Rectal smooth muscle tissue (tissue), 1 donor: ENCODE results near the gene CRYBA2.

Experiments
- H3K27ac ChIP-seq: one replicate; pipeline ENCODE4 v1.7.0; 2013; ENCODE audit warnings: low read depth, low read length, inconsistent platforms
- H3K27me3 ChIP-seq: one replicate; pipeline ENCODE4 v1.7.0; 2013; ENCODE audit warnings: low read length; ENCODE audit not compliant: control insufficient read depth, insufficient read depth
- H3K36me3 ChIP-seq: one replicate; pipeline ENCODE4 v1.7.0; 2013; ENCODE audit warnings: low read length; ENCODE audit not compliant: control insufficient read depth, insufficient read depth
- H3K4me1 ChIP-seq: one replicate; pipeline ENCODE4 v1.7.0; 2013; ENCODE audit warnings: low read length; ENCODE audit not compliant: control insufficient read depth, insufficient read depth
- H3K4me3 ChIP-seq: one replicate; pipeline ENCODE4 v1.7.0; 2013; ENCODE audit warnings: low read length
- H3K9ac ChIP-seq: one replicate; pipeline ENCODE4 v1.7.0; 2013; ENCODE audit warnings: low read length

Gene CRYBA2

DNA sequence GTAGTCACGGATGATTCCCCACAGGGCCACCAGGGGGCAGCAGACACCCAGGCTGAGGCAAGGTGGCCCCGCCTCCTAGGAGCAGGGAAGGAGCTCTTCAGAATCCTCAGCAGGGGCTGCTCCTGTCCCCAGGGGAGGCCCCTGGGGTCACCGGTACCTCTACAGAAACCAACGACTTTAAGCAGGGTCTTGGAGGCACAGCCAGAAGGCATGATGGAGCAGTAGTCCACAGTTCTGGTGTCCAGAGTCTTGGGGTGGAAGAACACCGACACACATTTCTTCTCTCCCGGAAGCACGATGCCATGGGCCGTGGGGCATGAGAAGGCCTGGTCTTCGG, 36.6 kb upstream of the CRYBA2 start:
- no peak overlapping the region for H3K9ac ChIP-seq
- H3K36me3 ChIP-seq: no peaks in the 10 kb centered on the region
- no peak overlapping the region for H3K27ac ChIP-seq
- peaks cover 9% of the 10 kb centered on the region for H3K27me3 ChIP-seq
- no peak overlapping the region for H3K4me3 ChIP-seq
- H3K4me1 ChIP-seq: no peaks in the 10 kb centered on the region

DNA sequence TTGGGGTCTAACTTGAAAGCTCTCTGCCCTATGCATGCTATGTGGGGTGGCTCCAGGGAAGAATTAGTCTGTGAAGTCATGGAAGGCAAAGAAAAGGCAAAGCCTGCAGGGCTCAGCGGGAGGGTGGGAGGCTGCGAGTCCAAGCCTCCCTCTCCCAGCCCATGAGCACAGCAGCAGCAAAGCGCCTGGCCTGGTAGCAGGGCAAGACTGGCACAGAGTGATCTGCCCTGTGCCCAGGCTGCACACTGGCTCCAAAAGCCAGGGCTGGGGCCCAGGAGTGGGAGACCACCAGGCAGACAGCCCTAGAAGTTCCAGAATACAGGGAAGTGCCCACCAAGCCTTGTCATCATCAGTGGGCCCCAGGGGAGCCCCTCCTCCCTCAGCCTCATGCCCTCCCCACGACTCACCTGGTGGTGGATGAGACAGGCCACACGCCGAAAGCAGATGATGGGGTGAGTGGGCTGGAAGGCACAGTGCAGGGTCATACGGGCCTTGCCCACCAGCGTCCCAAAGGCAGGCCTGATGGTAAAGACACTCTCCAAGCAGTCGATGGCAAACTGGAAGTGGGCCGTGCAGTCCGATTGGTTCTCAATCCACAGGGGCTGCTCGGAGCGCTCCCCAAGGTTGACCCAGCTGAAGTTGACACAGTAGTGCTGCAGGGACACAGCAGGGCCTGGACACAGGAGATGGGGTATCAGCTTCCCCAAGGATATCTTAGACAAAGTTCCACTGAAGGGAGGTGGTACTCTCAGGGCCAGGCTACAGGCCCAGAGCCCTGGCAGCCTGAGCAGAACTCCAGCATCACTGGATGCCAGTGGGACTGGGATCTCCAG, 36.0 kb upstream of the CRYBA2 start:
- Histone ChIP-seq H3K9ac (no peak overlapping the region), H3K27me3 (peaks cover 9% of the 10 kb centered on the region), H3K27ac (no peak overlapping the region), H3K4me3 (no peak overlapping the region), H3K36me3 (no peaks in the 10 kb centered on the region), H3K4me1 (no peaks in the 10 kb centered on the region)

DNA sequence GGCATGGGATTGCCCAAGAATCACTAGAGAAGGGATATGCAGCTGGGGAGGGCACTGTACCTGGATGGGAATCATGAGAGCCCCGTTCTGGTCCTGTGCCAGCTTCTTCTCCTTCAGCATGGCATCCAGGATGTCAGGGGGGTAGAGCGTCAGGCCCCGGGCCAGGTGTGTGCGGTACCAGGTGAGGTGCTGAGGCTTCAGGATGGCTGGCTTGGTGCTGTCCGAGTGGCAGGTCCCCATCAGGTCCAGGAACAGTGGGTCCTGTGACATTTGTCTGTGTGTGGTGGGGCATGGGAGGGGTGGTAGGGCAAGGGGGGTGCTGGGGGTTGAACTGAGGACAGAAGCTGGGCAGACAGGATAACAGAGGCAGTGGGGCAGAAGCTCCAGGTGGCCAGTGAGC, 34.9 kb upstream of the CRYBA2 start:
- H3K27me3 ChIP-seq: peaks cover 9% of the 10 kb centered on the region
- no peak overlapping the region for H3K4me3 ChIP-seq
- no peaks in the 10 kb centered on the region for H3K4me1 ChIP-seq
- H3K36me3 ChIP-seq: no peaks in the 10 kb centered on the region
- H3K27ac ChIP-seq: no peak overlapping the region
- H3K9ac ChIP-seq: no peak overlapping the region

DNA sequence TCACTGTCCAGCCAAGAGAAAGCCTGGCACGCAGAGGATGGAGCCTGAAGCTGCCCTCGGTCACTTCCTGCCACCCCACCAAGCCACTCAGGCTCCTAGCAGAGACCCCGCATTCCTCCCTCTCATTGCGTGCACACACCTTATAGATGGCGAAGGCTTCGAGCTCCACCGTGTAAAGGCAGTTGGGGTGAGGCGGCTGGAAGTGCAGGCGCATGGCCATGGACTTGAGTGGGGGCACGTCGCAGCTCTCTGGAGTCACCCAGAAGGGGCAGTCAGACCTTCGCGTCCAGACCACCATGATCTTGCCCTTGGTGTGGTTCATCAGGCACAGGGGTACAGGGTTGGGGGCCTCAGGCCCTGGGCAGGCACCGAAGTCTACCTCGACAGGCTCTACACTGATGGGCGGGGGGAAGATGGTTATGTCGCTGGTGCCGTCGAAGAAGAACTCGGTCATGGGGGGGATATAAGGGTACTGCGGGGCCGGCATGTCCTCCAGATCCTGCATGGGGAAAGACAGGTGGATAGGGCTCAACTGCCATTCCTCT, 34.4 kb upstream of the CRYBA2 start:
- H3K27ac ChIP-seq: no peak overlapping the region
- H3K36me3 ChIP-seq: no peaks in the 10 kb centered on the region
- no peak overlapping the region for H3K9ac ChIP-seq
- H3K4me1 ChIP-seq: no peaks in the 10 kb centered on the region
- H3K4me3 ChIP-seq: no peak overlapping the region
- H3K27me3 ChIP-seq: peaks cover 9% of the 10 kb centered on the region

DNA sequence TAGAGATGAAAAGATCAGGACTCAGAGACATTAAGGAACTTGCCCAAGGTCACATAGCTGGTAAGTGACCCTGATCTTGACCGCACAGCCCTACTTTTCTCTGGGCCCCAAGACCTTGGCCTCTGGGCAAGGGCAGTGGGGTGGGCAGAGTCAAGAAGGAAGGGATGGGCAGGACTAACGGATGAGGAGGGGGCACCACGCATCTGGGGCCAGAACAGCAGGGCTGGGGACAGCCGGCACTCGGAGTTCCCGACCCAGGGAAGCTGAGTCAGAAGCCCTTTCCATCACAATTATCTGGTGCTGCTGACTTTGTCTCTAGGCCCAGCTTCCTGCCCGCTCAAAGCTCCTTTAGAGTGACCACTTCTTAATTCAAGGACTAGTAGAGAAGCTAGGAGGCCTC, 33.7 kb upstream of the CRYBA2 start:
- H3K27me3 ChIP-seq: peaks cover 9% of the 10 kb centered on the region
- H3K27ac ChIP-seq: no peak overlapping the region
- no peak overlapping the region for H3K9ac ChIP-seq
- H3K4me1 ChIP-seq: no peaks in the 10 kb centered on the region
- no peaks in the 10 kb centered on the region for H3K36me3 ChIP-seq
- no peak overlapping the region for H3K4me3 ChIP-seq

DNA sequence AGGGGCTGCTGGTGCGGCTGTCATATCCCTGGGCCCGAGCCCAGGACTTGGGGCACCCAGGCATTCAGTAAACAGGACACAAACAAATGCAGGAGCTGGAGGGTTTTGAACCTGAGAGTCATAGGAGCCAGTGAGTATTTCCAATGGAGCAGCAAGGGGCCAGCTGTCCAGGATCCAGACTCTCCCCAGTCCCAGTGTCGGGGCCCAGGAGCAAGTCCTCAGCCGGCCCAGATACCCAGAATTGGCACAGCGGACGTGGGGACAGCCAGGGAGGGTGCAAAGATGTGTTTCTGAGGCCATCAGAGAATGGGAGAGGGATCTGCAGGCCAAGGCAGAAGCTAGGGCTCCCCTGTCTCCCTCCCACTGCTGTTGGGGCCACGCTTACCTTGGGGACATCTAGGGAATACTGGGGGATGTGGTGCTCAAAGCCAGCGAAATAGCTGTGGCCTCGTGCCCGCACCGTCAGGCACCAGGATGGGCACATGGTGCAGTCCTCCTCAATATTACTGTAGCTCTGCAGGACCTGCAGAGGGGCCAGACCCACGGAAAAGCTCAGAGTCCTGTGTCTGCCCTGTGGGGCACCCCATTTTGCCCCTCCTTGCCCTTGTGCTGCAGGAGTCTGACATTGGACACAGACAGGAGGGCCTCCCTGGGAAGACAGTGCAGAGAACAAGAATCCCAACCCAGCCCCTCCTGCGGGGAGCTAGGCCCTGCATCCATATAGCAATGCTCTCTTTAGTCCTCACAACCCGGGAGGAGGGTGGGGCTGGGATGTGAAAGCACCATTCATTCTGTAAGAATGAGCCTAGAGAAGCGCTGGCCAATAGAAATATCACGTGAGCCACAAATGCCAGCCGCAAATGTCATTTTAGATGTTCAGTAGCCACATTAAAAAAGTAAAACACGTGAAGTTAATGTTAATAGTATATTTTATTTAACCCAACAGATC, 32.7 kb upstream of the CRYBA2 start:
- H3K27ac ChIP-seq: no peak overlapping the region

DNA sequence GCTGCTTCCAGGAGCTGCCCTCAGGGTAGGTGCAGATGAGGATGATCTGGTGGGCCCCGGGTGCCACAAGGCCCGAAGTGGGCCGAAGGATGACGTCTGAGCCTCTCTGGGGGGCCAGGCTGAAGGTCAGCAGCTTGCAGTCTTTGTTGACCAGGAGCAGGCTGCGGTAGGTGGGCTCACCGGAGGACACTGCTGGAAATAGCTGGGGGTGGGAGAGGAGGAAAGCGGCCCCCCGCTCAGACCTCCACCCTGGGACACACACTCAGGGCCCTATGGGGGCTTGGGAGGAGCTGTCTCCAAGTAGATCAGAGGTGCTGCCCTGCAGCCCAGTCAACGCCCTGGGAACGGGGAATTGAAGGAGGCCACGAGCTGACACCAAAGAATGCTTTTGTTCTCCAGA, 30.8 kb upstream of the CRYBA2 start:
- Histone ChIP-seq H3K4me1 (no peaks in the 10 kb centered on the region), H3K27me3 (no peaks in the 10 kb centered on the region)

More for the DNA sequence above, 32.7 kb upstream of the CRYBA2 start:
- H3K9ac ChIP-seq: no peak overlapping the region
- peaks cover 7% of the 10 kb centered on the region for H3K27me3 ChIP-seq
- H3K4me1 ChIP-seq: no peaks in the 10 kb centered on the region
- no peak overlapping the region for H3K4me3 ChIP-seq
- no peaks in the 10 kb centered on the region for H3K36me3 ChIP-seq

DNA sequence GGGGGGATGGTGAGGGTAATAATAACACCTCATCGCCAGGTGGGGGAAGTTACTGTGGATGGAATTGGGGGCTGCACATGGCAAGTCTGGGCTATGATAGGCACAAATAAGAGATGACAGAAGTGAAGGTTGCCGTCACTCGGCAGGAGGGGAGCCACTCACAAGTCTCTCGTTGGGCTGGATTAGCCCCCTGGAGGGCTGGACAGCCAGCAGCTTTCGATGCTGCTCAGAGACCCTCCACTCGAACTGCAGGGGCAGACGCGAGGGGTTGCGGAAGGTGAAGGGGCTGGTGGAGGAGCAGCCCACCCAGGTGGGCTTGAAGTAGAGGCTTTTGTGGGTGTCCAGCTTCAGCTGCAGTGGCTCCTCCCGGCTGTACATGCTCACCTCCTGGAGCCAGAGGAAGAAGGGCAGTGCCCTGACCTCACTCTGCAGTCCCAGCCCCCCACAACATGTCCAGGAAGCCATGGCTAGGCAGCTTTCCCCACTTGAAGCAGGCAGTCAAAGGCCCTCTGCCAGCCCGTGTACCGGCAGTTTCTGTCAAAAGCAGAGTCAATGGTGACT, 29.9 kb upstream of the CRYBA2 start:
- H3K9ac ChIP-seq: no peak overlapping the region
- no peak overlapping the region for H3K27ac ChIP-seq
- no peaks in the 10 kb centered on the region for H3K27me3 ChIP-seq
- H3K4me3 ChIP-seq: no peak overlapping the region
- H3K4me1 ChIP-seq: no peaks in the 10 kb centered on the region
- H3K36me3 ChIP-seq: no peaks in the 10 kb centered on the region

More for the DNA sequence above, 30.8 kb upstream of the CRYBA2 start:
- Histone ChIP-seq H3K9ac (no peak overlapping the region), H3K27ac (no peak overlapping the region), H3K36me3 (no peaks in the 10 kb centered on the region), H3K4me3 (no peak overlapping the region)

DNA sequence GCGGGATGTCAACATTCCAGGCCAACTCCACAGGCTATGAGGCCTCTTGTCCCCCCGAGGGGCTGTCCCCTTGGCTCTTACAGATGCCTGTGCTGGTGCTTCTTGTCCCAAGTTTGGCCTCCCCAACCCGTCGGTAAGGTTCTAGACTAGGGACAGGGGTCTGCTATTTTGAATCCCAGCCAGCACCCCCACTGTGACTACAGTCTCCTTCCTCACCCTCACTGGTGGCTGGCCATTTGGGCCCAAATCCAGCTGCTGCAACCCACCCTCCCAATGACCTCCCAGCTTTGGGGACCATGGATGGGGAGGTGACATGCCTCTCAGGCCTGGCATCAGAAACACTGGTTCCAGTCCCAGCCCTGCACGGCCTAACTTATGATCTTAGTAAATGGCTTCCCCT, 29.4 kb upstream of the CRYBA2 start:
- H3K9ac ChIP-seq: no peak overlapping the region
- H3K27me3 ChIP-seq: no peaks in the 10 kb centered on the region
- H3K4me1 ChIP-seq: no peaks in the 10 kb centered on the region
- H3K27ac ChIP-seq: no peak overlapping the region
- H3K36me3 ChIP-seq: no peaks in the 10 kb centered on the region
- no peak overlapping the region for H3K4me3 ChIP-seq

DNA sequence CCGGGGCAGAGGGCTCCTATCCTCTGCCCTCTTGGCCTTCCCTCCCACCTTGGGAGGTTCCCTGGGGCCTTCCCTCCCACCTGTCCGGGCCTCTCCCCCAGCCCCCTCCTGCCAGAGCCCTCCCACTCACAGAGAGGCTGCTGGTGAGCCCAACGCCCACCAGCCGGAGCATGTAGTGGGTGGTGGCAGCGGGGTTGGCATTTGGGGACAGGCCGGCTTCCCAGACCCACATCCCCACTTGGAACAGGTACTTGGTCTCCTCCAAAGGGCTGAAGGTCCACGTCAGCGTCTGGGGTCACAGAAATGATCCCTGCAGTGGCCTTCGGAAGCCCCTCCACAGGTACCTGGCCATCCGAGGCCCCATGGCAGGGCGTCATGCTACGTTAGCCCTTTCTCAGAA, 28.8 kb upstream of the CRYBA2 start:
- no peak overlapping the region for H3K4me3 ChIP-seq
- no peak overlapping the region for H3K27ac ChIP-seq
- H3K36me3 ChIP-seq: no peaks in the 10 kb centered on the region
- H3K9ac ChIP-seq: no peak overlapping the region
- H3K27me3 ChIP-seq: no peaks in the 10 kb centered on the region
- no peaks in the 10 kb centered on the region for H3K4me1 ChIP-seq

DNA sequence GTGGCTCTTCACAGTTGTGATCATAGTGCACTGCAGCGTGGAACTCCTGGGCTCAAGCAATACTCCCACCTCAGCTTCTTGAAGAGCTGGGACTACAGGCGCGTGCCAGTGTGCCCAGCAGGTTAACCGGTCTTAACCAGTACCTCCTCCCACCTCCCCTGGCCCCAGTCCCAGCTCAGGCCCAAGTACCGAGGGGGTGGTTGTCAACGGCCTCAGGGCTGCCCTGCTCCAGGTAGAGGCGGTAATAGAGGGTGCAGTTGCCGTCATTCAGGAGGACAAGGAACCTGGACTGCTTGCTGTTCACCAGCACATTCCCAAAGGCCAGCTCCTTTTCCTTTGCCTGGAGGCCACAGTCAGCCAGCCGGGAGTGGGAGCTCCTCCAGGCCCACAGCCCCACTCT, 28.4 kb upstream of the CRYBA2 start:
- no peak overlapping the region for H3K4me3 ChIP-seq
- H3K36me3 ChIP-seq: no peaks in the 10 kb centered on the region
- H3K9ac ChIP-seq: no peak overlapping the region
- no peak overlapping the region for H3K27ac ChIP-seq
- no peaks in the 10 kb centered on the region for H3K27me3 ChIP-seq
- no peaks in the 10 kb centered on the region for H3K4me1 ChIP-seq

DNA sequence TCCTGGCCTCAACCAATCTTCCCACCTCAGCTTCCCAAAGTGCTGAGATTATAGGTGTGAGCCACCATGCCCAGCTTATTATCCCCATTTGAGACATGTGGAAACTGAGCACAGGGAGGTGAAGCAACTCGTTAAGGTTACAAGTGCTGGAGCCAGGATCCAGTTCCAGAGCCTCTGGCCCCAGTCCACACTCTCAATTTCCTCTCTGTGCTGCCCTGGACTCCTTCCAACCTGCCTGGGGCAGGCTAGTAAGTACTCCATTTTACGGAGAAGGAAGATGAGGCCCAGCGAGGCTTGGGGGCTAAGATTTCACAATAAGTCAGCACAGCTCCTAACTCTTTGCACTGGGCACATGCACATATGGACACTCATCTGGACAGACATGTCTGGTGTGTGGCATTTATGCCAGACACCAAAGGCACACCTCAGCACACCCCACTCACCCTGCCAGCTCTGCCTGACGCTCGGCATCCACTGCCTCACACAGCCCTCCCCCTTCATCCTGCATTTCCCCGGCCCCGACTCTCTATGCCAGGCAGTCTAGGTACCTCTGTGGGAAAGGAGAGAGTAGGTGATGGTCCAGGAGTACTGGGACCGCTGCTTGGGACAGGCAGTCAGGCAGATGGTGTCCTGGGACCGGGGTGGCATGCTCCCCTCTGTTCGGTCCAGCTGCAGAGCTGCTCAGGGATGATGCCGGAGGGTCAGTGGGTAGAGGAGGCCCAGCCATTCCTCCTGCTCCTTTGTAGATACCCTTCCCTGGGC, 27.6 kb upstream of the CRYBA2 start:
- Histone ChIP-seq H3K4me3 (no peak overlapping the region), H3K36me3 (no peaks in the 10 kb centered on the region), H3K27me3 (no peaks in the 10 kb centered on the region), H3K9ac (no peak overlapping the region), H3K4me1 (no peaks in the 10 kb centered on the region), H3K27ac (no peak overlapping the region)
